ENCODE measurements around the gene ZNF823. TPM values are rescaled to one million over a fixed set of nuclear protein-coding genes. Genes with fewer than 3 reads are reported as not detected.
A peak's percentile ranks its signal among the peaks of the same experiment; 100 is the strongest.

The ZNF823 gene
- total and polyA plus RNA-seq, 2 of the 13 experiments (the other 11 are each of a cell fraction or from before 2014, with no cell fraction given): 5.7 to 11.7 TPM

GRCh38 chr19:11694533-11695439 is 44.0 kb downstream of the ZNF823 start (continued):
- TF ChIP-seq ZNF619 (CRISPR knock-in tag; IDR thresholded peaks at IDR 0.05) (no peak), ZNF414 (CRISPR knock-in tag; IDR thresholded peaks at IDR 0.05) (no peak), SPEN (CRISPR knock-in tag; IDR thresholded peaks at IDR 0.05; ENCODE audit: low read depth) (peak; percentile 73; the same call in 1 of the 2 replicates), ZNF10 (CRISPR knock-in tag; IDR thresholded peaks at IDR 0.05; ENCODE audit: borderline replicate concordance, low read depth) (no peak), ZNF263 (CRISPR knock-in tag; IDR thresholded peaks at IDR 0.05) (peak; percentile 49), EED (CRISPR knock-in tag; IDR thresholded peaks at IDR 0.05) (no peak; the same call in 1 of the 2 replicates), AHR (CRISPR knock-in tag; IDR thresholded peaks at IDR 0.05) (no peak), GABPB1 (CRISPR knock-in tag; IDR thresholded peaks at IDR 0.05) (peak; percentile 41), ZFP82 (CRISPR knock-in tag; IDR thresholded peaks at IDR 0.05; ENCODE audit: borderline replicate concordance) (no peak), MEIS1 (CRISPR knock-in tag; IDR thresholded peaks at IDR 0.05; ENCODE audit: borderline replicate concordance) (peak; percentile 96; the same call in 1 of the 2 replicates), ZBTB7A (CRISPR knock-in tag; IDR thresholded peaks at IDR 0.05) (no peak), ZBTB46 (CRISPR knock-in tag; IDR thresholded peaks at IDR 0.05; ENCODE audit: borderline replicate concordance) (no peak), STAT6 (CRISPR knock-in tag; IDR thresholded peaks at IDR 0.05; ENCODE audit: borderline replicate concordance) (no peak), SRY (CRISPR knock-in tag; IDR thresholded peaks at IDR 0.05) (0 out of 2 replicates have a peak, but pooled peaks have one; percentile 28)
- TF ChIP-seq, protein P1, sequence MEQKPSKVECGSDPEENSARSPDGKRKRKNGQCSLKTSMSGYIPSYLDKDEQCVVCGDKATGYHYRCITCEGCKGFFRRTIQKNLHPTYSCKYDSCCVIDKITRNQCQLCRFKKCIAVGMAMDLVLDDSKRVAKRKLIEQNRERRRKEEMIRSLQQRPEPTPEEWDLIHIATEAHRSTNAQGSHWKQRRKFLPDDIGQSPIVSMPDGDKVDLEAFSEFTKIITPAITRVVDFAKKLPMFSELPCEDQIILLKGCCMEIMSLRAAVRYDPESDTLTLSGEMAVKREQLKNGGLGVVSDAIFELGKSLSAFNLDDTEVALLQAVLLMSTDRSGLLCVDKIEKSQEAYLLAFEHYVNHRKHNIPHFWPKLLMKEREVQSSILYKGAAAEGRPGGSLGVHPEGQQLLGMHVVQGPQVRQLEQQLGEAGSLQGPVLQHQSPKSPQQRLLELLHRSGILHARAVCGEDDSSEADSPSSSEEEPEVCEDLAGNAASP (CRISPR knock-in tag; IDR thresholded peaks at IDR 0.05; ENCODE audit: borderline replicate concordance): peak; percentile 26; the same call in 1 of the 2 replicates
- TF ChIP-seq, protein P2, sequence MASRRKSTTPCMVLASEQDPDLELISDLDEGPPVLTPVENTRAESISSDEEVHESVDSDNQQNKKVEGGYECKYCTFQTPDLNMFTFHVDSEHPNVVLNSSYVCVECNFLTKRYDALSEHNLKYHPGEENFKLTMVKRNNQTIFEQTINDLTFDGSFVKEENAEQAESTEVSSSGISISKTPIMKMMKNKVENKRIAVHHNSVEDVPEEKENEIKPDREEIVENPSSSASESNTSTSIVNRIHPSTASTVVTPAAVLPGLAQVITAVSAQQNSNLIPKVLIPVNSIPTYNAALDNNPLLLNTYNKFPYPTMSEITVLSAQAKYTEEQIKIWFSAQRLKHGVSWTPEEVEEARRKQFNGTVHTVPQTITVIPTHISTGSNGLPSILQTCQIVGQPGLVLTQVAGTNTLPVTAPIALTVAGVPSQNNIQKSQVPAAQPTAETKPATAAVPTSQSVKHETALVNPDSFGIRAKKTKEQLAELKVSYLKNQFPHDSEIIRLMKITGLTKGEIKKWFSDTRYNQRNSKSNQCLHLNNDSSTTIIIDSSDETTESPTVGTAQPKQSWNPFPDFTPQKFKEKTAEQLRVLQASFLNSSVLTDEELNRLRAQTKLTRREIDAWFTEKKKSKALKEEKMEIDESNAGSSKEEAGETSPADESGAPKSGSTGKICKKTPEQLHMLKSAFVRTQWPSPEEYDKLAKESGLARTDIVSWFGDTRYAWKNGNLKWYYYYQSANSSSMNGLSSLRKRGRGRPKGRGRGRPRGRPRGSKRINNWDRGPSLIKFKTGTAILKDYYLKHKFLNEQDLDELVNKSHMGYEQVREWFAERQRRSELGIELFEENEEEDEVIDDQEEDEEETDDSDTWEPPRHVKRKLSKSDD (CRISPR knock-in tag; IDR thresholded peaks at IDR 0.05; ENCODE audit: low read depth): no peak
- TF ChIP-seq, protein P3, sequence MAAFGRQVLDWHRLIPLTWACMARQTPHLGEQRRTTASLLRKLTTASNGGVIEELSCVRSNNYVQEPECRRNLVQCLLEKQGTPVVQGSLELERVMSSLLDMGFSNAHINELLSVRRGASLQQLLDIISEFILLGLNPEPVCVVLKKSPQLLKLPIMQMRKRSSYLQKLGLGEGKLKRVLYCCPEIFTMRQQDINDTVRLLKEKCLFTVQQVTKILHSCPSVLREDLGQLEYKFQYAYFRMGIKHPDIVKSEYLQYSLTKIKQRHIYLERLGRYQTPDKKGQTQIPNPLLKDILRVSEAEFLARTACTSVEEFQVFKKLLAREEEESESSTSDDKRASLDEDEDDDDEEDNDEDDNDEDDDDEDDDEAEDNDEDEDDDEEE (CRISPR knock-in tag; IDR thresholded peaks at IDR 0.05): no peak; the same call in 1 of the 2 replicates
